T-helper 1 cell treated with Interleukin-12 subunit alpha and Interleukin-12 subunit beta and Interleukin-4 antibody, amounts not matched to agents 30 ng/mL and 1 ng/mL, for 36 hours (primary cell): ENCODE data around the gene WDR1. TPM values are rescaled to one million over a fixed set of nuclear protein-coding genes. Genes with fewer than 3 reads are reported as not detected.

ENCODE experiments used
- total RNA-seq: library from RNA; stranded (reverse); gene quantifications from 2 replicates; pipeline ENCODE4 v1.2.3, GENCODE V29; 2022

The WDR1 gene
- total RNA-seq, 1 donor from 2014 or later: 507 TPM

Other genes starting within 250 kb of the WDR1 start
- gene SLC2A9, start 95.3 kb downstream of the WDR1 start, total RNA-seq: 3.2 and 3.6 TPM in 2 replicates